ENCODE data around the gene CYFIP1.

CYFIP1 gene

DNA sequence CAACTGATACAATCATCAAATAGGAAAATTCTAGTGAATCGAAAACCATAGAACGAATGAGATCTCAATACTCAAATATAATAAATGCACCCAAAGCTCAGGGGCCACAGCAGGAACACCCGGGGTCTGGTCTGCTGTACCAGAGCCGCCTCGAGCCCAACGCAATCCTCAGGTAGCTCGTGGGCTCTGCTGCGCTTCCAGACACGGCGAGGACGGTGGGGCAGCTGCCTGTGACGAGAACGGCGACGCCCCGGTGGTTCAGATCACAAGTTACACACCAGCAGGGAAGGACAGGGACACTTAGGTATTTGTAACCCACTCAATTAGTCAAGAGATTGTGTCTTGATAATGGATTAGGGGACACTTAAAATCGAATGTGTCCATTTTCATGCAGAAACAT, 87.1 kb downstream of the CYFIP1 start:
- TF ChIP-seq TAF1 (IDR thresholded peaks at IDR 0.05; ENCODE audit: borderline replicate concordance, low read depth, low read length) (no peak), POLR2AphosphoS5 (IDR thresholded peaks at IDR 0.05; ENCODE audit: low read depth, low read length) (no peak), POLR2A (IDR thresholded peaks at IDR 0.05; ENCODE audit: low read depth, low read length) (no peak)
- FAIRE-seq (no peak), DNase-seq (ENCODE audit: insufficient read length) (no peak)

GRCh38 chr15:22892333-22892732, 87.8 kb downstream of the CYFIP1 start:
- no peak for FAIRE-seq
- no peak for DNase-seq (ENCODE audit: insufficient read length)
- no peak for TF ChIP-seq POLR2A (IDR thresholded peaks at IDR 0.05; ENCODE audit: low read depth, low read length)
- no peak for TF ChIP-seq POLR2AphosphoS5 (IDR thresholded peaks at IDR 0.05; ENCODE audit: low read depth, low read length)
- no peak for TF ChIP-seq TAF1 (IDR thresholded peaks at IDR 0.05; ENCODE audit: borderline replicate concordance, low read depth, low read length)

DNA sequence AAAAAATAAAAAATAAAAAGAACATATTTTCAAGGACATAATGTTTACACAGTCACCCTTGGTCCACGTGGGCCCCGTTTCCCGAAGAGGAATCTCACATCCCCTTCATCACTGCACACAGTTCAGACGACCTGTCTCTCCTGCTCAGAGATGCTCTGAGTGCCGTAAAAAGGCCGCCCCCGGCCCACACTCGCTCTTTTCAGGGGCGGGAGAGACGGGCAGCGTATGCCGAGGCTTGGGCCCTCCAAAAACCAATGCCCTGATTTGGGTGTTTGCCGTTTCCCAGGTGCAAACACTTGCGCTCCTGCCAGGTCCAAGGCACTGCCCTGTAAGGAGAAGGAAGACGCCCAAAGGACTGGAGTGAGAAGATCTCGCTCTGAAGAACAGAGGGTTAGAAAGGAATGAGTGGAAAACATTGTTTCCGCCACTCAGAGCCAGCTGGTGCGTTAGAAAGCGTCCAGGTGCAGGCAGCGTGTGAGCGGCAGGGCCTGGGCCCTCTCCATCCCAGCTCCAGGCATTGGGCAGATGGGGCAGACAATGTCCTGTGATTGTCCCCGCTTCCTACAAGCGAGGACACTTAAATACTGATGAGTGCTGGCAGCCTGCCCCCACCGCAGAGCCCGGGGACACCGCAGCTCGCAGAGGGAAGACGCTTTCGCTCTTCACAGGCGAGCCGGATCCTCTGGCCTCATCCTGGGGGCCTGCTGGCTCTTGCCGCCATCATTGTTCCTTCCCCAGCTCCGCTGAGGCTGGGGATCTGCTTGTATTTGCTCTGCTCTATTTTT, 88.5 kb downstream of the CYFIP1 start:
- no peak for TF ChIP-seq POLR2AphosphoS5 (IDR thresholded peaks at IDR 0.05; ENCODE audit: low read depth, low read length)
- no peak for TF ChIP-seq TAF1 (IDR thresholded peaks at IDR 0.05; ENCODE audit: borderline replicate concordance, low read depth, low read length)
- TF ChIP-seq POLR2A (IDR thresholded peaks at IDR 0.05; ENCODE audit: low read depth, low read length), result no peak
- FAIRE-seq (no peak), DNase-seq (ENCODE audit: insufficient read length) (no peak)

- TF ChIP-seq POLR2AphosphoS5 (IDR thresholded peaks at IDR 0.05; ENCODE audit: low read depth, low read length), result no peak
- TF ChIP-seq POLR2A (IDR thresholded peaks at IDR 0.05; ENCODE audit: low read depth, low read length), result no peak
- no peak for TF ChIP-seq TAF1 (IDR thresholded peaks at IDR 0.05; ENCODE audit: borderline replicate concordance, low read depth, low read length)
- no peak for FAIRE-seq
- DNase-seq (ENCODE audit: insufficient read length), result no peak
Measured at GRCh38 chr15:22890296-22890695, 89.9 kb downstream of the CYFIP1 start.

DNA sequence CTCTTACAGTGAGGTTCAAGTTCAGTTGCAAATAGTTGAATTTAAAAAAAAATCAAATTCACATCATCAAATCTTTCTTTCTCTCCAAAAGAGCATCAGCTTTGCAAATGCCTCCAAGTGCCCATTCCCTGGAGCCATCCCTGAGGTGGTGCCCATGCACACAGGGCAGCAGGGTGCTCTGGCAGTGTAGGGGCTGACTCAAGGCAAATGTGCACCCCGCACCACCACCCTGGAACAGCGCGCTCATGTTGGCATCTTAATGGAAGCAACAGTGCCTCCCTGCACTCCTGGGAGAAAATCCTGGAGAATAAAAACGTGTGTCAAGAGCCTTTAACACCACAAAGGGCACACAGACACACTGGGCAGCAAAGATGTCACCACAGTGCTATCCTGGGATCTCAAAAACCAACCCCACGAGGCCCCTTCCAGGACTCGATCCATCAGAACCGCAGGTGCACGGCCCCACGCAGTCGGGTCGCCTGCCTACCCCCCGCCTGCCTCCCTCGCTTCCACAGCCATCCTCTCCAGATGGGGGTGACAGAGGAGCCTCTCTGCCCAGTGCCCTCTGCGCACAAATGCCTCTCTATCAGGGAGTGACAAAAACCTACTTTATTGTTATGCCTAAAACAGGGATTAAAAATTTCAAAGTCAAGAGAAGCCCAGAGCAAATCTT, 90.9 kb downstream of the CYFIP1 start:
- FAIRE-seq, result no peak
- no peak for DNase-seq (ENCODE audit: insufficient read length)
- TF ChIP-seq POLR2AphosphoS5 (IDR thresholded peaks at IDR 0.05; ENCODE audit: low read depth, low read length) (no peak), TAF1 (IDR thresholded peaks at IDR 0.05; ENCODE audit: borderline replicate concordance, low read depth, low read length) (no peak), POLR2A (IDR thresholded peaks at IDR 0.05; ENCODE audit: low read depth, low read length) (no peak)

- DNase-seq (ENCODE audit: insufficient read length) (no peak), FAIRE-seq (no peak)
- TF ChIP-seq POLR2A (IDR thresholded peaks at IDR 0.05; ENCODE audit: low read depth, low read length) (no peak), TAF1 (IDR thresholded peaks at IDR 0.05; ENCODE audit: borderline replicate concordance, low read depth, low read length) (no peak), POLR2AphosphoS5 (IDR thresholded peaks at IDR 0.05; ENCODE audit: low read depth, low read length) (no peak)
Measured at GRCh38 chr15:22888120-22888859, 91.9 kb downstream of the CYFIP1 start.

DNA sequence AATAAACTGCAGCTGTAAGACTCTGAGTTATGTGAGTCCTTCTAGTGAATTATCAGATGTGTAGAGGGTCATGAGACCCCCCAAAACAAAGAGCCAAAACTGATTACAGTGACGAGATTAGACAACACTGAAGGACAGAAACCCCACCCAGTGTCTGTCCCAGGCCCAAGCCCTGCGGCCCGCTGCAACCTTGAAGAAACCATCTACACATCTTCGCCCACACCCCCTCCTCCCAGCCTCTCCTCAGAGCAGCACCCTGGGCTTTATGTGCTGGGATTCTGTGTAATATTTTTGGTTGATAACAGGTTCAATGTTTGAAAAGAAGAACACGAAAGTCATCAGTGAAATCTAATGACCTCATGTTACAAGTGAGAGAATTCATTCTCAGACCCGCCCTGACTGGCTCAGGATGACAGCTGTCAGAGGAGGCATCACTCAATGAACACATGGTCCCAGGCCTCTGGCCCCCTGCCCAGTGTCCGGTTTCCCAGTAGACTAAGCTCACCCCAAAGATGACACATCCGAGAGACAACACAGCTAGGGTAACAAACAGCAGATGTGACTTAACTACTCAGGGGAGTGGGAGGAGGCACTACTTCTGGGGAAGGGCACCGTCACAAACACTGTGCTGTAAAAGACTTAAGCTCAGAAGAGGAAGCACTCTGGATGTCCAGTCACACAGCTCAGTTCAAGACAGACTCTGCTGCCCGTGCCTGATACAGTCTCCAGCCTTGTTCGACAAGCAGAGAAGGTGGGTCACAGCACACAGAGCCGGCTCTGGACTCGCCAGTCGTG, 92.8 kb downstream of the CYFIP1 start:
- FAIRE-seq (no peak), DNase-seq (ENCODE audit: insufficient read length) (no peak)
- TF ChIP-seq POLR2A (IDR thresholded peaks at IDR 0.05; ENCODE audit: low read depth, low read length), result no peak
- no peak for TF ChIP-seq POLR2AphosphoS5 (IDR thresholded peaks at IDR 0.05; ENCODE audit: low read depth, low read length)
- TF ChIP-seq TAF1 (IDR thresholded peaks at IDR 0.05; ENCODE audit: borderline replicate concordance, low read depth, low read length), result no peak

DNA sequence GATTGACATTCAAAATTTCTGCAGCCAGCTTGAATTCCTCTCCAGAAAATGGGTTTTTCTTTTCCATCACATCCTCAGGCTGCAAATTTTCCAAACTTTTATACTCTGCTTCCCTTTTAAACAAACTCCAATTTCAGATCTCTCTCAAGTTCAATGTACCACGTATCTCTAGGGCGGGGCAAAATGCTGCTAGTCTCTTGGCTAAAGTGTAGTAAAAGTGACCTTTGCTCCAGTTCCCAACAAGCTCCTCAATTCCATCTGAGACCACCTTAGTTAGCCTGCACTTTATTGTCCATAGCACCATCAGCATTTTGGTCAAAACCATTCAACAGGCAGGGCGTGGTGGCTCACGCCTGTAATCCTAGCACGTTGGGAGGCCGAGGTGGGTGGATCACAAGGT, 95.0 kb downstream of the CYFIP1 start:
- TF ChIP-seq POLR2AphosphoS5 (IDR thresholded peaks at IDR 0.05; ENCODE audit: low read depth, low read length) (no peak), POLR2A (IDR thresholded peaks at IDR 0.05; ENCODE audit: low read depth, low read length) (no peak)
- FAIRE-seq, result no peak
- DNase-seq (ENCODE audit: insufficient read length), result no peak

- DNase-seq (ENCODE audit: insufficient read length) (no peak), FAIRE-seq (no peak)
- TF ChIP-seq TAF1 (IDR thresholded peaks at IDR 0.05; ENCODE audit: borderline replicate concordance, low read depth, low read length) (no peak), POLR2A (IDR thresholded peaks at IDR 0.05; ENCODE audit: low read depth, low read length) (no peak), POLR2AphosphoS5 (IDR thresholded peaks at IDR 0.05; ENCODE audit: low read depth, low read length) (no peak)
Measured at GRCh38 chr15:22884344-22884743, 95.8 kb downstream of the CYFIP1 start.

GRCh38 chr15:22883196-22883595, 97.0 kb downstream of the CYFIP1 start:
- DNase-seq (ENCODE audit: insufficient read length) (no peak), FAIRE-seq (no peak)
- TF ChIP-seq POLR2A (IDR thresholded peaks at IDR 0.05; ENCODE audit: low read depth, low read length), result no peak
- TF ChIP-seq POLR2AphosphoS5 (IDR thresholded peaks at IDR 0.05; ENCODE audit: low read depth, low read length), result no peak
- TF ChIP-seq TAF1 (IDR thresholded peaks at IDR 0.05; ENCODE audit: borderline replicate concordance, low read depth, low read length), result no peak
